Caco-2 (cell line): Measurements from ENCODE around the gene GATA6. TPM values are rescaled to one million over a fixed set of nuclear protein-coding genes. Genes with fewer than 3 reads are reported as not detected.
A peak's percentile ranks its signal among the peaks of the same experiment; 100 is the strongest.
"Not testable (repeated sequence)": the region's sequence is repeated elsewhere in the genome, so short reads cannot be mapped to it uniquely, and the experiment has no call there.

Source experiments
- BruUV-seq: library from RNA; stranded (reverse); fragments of 400-500 nt; replicated peaks from 2 replicates; lab custom pipeline; 2021; lab: Mats Ljungman, UMichigan
- CTCF ChIA-PET: fragments of 300-600 bp; sonication (Branson Sonifier 250); formaldehyde crosslinking; loops from one replicate; lab custom pipeline; 2022; ENCODE audit warnings: antibody characterized with exemption; lab: Charles Lee
- POLR2A ChIA-PET: fragments of 300-600 bp; sonication (Branson Sonifier 250); formaldehyde crosslinking; loops from one replicate; lab custom pipeline; 2022; ENCODE audit warnings: antibody characterized with exemption; lab: Charles Lee
- DNase-seq, 2 experiments: peaks; one replicate each; pipeline versions ENCODE4 v3.0.0 to v3.0.0-alpha.2; 2020 to 2022
- H3K27me3 ChIP-seq: replicated peaks from 2 replicates; pipeline ENCODE4 v1.6.0; 2011; ENCODE audit warnings: low read length; ENCODE audit not compliant: control insufficient read depth, insufficient read depth
- H3K36me3 ChIP-seq: 2 replicates; pipeline ENCODE4 v1.5.1; 2011; ENCODE audit warnings: low read length; ENCODE audit not compliant: control insufficient read depth, insufficient read depth
- H3K4me1 ChIP-seq: fragments of 250-450 bp; sonication (Bioruptor Pico); 2 replicates; pipeline ENCODE4 v1.5.1; 2020; ENCODE audit warnings: mild to moderate bottlenecking
- H3K4me3 ChIP-seq: 2 replicates; pipeline ENCODE4 v1.5.1; 2011; ENCODE audit warnings: low read depth, mild to moderate bottlenecking, control low read depth, low read length
- H3K9me3 ChIP-seq: fragments of 250-450 bp; sonication (Bioruptor Pico); 2 replicates; pipeline ENCODE4 v1.5.1; 2020; ENCODE audit warnings: mild to moderate bottlenecking, moderate library complexity
- H3K27ac Mint-ChIP-seq: one replicate; pipeline ENCODE4 v1.8.0; 2022; ENCODE audit warnings: mixed read lengths; ENCODE audit not compliant: unreplicated experiment
- H3K27me3 Mint-ChIP-seq: one replicate; pipeline ENCODE4 v1.8.0; 2022; ENCODE audit warnings: mixed read lengths; ENCODE audit not compliant: insufficient read depth, unreplicated experiment
- H3K36me3 Mint-ChIP-seq: one replicate; pipeline ENCODE4 v1.8.0; 2022; ENCODE audit warnings: mild to moderate bottlenecking, mixed read lengths; ENCODE audit not compliant: insufficient read depth, unreplicated experiment
- H3K4me1 Mint-ChIP-seq: one replicate; pipeline ENCODE4 v1.8.0; 2022; ENCODE audit warnings: low read depth, mixed read lengths; ENCODE audit not compliant: unreplicated experiment
- H3K4me3 Mint-ChIP-seq: one replicate; pipeline ENCODE4 v1.8.0; 2022; ENCODE audit warnings: mild to moderate bottlenecking, moderate library complexity, mixed read lengths; ENCODE audit not compliant: unreplicated experiment
- H3K9me3 Mint-ChIP-seq: one replicate; pipeline ENCODE4 v1.8.0; 2022; ENCODE audit warnings: mixed read lengths; ENCODE audit not compliant: unreplicated experiment
- CTCF ChIP-seq, 2 experiments: fragments of 200-600 bp in 1 of 2; IDR thresholded peaks; 1 replicate in 1 of 2; 2 replicates in 1 of 2; pipeline versions ENCODE4 v1.5.1 to v1.8.0; 2011 to 2022; ENCODE audit warnings: antibody characterized with exemption in 1 of 2, control low read depth in 1 of 2, inconsistent platforms in 1 of 2, low read depth in 1 of 2, low read length in 1 of 2, mild to moderate bottlenecking in 1 of 2, moderate library complexity in 1 of 2; ENCODE audit not compliant: insufficient read depth in 1 of 2, severe bottlenecking in 1 of 2, unreplicated experiment in 1 of 2
- intact Hi-C: fragments of 100-400 bp; cut with micrococcal nuclease; formaldehyde crosslinking; loops from one replicate; pipeline ENCODE4 v1.10.0; 2022; ENCODE audit not compliant: unreplicated experiment
- total RNA-seq: library from RNA; stranded (reverse); gene quantifications from 2 replicates; pipeline ENCODE4 v1.2.3, GENCODE V29; 2022

Gene GATA6
- total RNA-seq, 1 experiment from 2014 or later = 124 TPM

GRCh38 chr18:22195052-22195451, 25.7 kb downstream of the GATA6 start:
- ChIA-PET POLR2A (no interaction called here), CTCF (no interaction called here)
- no TSS peak for BruUV-seq
- intact Hi-C loops = no loop called here
- Mint-ChIP-seq H3K27ac (peak overlapping the region; percentile 86), H3K27me3 (no peaks in the 10 kb centered on the region), H3K9me3 (no peaks in the 10 kb centered on the region), H3K4me3 (peak overlapping the region; percentile 62), H3K4me1 (peaks cover 67% of the 10 kb centered on the region), H3K36me3 (peaks cover 99% of the 10 kb centered on the region)
- no peaks in the 10 kb centered on the region for H3K9me3 ChIP-seq
- no peaks in the 10 kb centered on the region for H3K27me3 ChIP-seq
- H3K4me1 ChIP-seq = peaks cover 61% of the 10 kb centered on the region
- no peak for TF ChIP-seq CTCF (IDR thresholded peaks at IDR 0.05; ENCODE audit: insufficient read depth in 1 of 2, low read depth in 1 of 2, low read length in 1 of 2, severe bottlenecking in 1 of 2, unreplicated experiment in 1 of 2)
- peaks cover 1% of the 10 kb centered on the region for H3K36me3 ChIP-seq
- DNase-seq = no peak
- no peak overlapping the region for H3K4me3 ChIP-seq

GRCh38 chr18:22196943-22197342, 27.6 kb downstream of the GATA6 start:
- H3K27me3 Mint-ChIP-seq, H3K4me3 ChIP-seq, DNase-seq, H3K9me3 ChIP-seq, BruUV-seq, H3K36me3 ChIP-seq, H3K9me3 Mint-ChIP-seq, intact Hi-C loops, H3K4me3 Mint-ChIP-seq, H3K27me3 ChIP-seq, POLR2A ChIA-PET: not testable (repeated sequence)
- CTCF ChIA-PET = interaction anchor here (0.9 kb wide), 1 partner anchor 366 kb away, joined by 3 read pairs; no protein-coding TSS in a partner anchor
- H3K4me1 ChIP-seq = peaks cover 46% of the 10 kb centered on the region
- peak overlapping the region; percentile 71 for H3K27ac Mint-ChIP-seq
- peaks cover 67% of the 10 kb centered on the region for H3K4me1 Mint-ChIP-seq
- peaks cover 100% of the 10 kb centered on the region for H3K36me3 Mint-ChIP-seq

GRCh38 chr18:22197668-22198067, 28.3 kb downstream of the GATA6 start:
- Histone ChIP-seq H3K4me1 (peaks cover 38% of the 10 kb centered on the region), H3K36me3 (peaks cover 1% of the 10 kb centered on the region), H3K9me3 (no peaks in the 10 kb centered on the region), H3K4me3 (no peak overlapping the region), H3K27me3 (no peaks in the 10 kb centered on the region)
- Mint-ChIP-seq H3K27me3 (no peaks in the 10 kb centered on the region), H3K36me3 (peaks cover 100% of the 10 kb centered on the region), H3K27ac (peak overlapping the region; percentile 71), H3K4me3 (peak overlapping the region; percentile 52), H3K9me3 (no peaks in the 10 kb centered on the region), H3K4me1 (peaks cover 66% of the 10 kb centered on the region)
- intact Hi-C loops = no loop called here
- DNase-seq = no peak
- no peak for TF ChIP-seq CTCF (IDR thresholded peaks at IDR 0.05; ENCODE audit: insufficient read depth in 1 of 2, low read depth in 1 of 2, low read length in 1 of 2, severe bottlenecking in 1 of 2, unreplicated experiment in 1 of 2)
- POLR2A ChIA-PET = no interaction called here
- CTCF ChIA-PET = interaction anchor here (0.9 kb wide), 1 partner anchor 365 kb away, joined by 3 read pairs; no protein-coding TSS in a partner anchor
- no TSS peak for BruUV-seq
